NCI-H1694 treated with DMSO at 0.1 percent for 48 hours (cell line): ENCODE data around the gene PIAS1.
"Not testable (repeated sequence)": the region's sequence is repeated elsewhere in the genome, so short reads cannot be mapped to it uniquely, and the experiment has no call there.

ENCODE experiments used
- DNase-seq: peaks from one replicate; lab custom pipeline; 2025; lab: John Stamatoyannopoulos, UW

PIAS1 gene

DNA sequence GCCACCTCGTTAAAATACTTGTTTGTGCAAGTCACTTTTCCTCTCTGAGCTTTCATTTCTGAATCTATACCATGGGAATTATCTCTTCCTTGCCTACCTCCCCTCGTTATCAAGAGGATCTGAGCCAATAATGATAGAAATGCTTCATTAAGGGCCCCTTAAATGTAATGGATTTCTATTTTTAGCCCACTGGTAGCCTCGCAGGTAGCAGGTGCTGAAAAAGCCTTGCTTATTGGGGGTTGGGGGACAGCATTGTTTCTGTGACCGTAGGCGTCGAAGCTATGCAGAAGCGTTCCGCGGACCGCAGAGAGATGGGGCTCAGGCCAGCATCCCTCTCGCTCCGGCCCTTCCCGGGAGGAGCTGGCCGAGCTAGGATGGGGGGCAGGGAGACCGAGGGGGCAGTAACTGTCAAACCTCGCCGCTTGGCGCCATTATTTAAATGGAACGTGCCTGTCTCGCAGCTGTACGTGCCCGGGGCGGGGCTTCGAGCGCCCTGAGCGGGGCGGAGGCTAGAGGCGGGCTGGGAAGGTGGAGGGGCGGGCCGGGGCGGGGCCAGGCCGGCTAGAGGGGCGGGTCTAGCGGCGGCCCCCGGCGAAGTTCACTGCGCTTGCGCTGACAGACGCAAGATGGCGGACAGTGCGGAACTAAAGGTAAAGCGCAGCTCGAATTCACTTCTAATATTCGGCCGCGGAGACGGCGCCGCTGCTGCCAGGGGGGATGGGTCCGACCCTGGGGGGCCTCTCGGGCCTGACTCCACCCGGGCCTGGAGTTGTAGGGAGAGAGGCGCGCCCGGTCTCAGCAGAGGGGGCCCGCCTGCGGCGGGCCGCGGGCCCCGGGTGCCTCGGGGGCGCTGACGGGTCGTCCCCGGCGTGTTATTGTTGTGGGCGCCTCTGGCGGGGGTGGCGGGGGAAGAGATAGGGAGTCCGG is at the start of gene PIAS1:
PIAS1 (plus strand) TSS at position 615 of the 927 bp plus-strand sequence; CDS start at position 627, 12 bp downstream.
- DNase-seq, result peak; percentile 84

DNA sequence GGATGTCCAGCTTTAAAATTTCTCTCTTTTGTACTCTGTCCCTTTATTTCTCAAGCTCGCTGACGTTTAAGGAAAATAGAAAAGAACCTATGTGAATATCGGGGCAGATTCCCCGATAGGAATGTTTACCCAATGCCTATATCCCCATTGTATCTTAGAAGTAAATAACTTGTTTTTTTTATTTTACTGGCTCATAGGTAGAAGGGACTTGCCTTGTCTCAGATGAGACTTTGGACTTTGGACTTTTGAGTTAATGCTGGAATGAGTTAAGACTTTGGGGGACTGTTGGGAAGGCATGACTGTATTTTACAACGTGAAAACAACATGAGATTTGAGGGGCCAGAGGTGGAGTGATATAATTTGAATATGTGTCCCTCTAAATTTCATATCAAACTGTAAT is 46.5 kb upstream of the PIAS1 start:
- DNase-seq, result not testable (repeated sequence)

DNA sequence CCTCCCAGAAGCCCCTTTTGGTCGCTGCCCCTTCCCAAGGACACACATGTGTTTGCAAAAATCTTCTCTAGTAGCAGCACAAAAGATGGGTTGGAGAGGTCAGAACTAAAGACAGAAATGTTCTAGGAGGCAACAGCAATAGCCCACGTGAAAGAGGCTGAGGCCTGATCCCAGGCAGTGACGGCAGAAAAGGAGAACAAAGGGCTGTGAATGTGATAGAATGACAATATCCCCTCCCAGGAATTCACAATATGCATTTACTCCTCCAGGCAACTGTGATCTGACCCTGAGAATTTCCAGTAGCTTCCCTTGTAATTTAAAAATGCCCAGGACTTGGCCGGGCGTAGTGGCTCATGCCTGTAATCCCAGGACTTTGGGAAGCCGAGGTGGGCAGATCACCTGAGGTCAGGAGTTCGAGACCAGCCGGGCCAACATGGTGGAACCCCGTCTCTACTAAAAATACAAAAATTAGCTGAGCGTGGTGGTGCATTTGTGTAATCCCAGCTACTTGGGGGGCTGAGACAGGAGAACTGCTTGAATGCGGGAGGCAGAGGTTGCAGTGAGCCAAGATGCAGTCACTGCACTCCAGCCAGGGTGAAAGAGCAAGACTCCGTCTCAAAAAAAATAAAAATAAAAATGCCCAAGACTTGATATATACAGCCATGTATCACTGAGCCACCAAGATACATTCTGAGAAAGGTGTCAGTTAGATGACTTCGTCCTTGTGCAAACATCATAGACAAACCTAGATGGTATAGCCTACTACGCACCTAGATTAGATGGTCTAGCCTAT is 43.6 kb upstream of the PIAS1 start:
- DNase-seq, result no peak

DNA sequence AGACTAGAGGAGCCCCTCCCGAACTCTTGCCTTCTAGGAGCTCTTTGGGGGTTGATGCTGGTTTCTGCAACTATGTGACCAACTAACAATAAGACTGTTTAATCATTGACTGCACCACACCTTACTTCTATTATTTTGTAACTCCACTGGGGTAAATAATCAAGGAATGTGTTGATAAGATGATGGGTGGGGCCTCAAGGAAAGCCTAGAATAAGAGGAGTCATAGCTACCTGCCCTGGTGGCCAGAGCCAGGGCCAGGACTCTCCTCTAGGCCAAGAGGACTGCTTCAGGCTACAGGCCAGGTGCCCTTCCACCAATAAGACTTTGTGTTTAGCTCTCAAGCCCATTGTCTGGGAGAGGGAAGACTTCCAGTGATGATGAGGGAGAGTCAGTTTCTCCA is 41.2 kb upstream of the PIAS1 start:
- DNase-seq, result no peak

DNA sequence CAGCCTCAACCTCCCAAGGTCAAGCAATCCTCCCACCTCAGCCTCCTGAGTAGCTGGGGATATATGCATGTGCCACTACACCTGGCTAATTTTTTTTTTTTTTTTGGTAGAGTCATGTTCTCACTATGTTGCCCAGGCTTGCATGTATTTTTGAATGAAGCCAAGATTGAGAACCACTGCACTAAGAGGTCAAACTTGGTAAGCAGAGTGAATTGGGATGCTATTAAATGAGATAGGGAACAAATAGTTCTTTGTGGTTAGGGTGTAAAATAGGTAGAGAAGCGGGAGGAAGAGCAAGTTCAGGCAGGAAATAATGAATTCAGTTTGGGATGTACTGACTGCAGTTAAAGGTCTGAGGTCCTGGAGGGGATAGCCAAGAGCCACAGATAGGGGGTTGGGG is 39.9 kb upstream of the PIAS1 start:
- DNase-seq, result no peak

DNA sequence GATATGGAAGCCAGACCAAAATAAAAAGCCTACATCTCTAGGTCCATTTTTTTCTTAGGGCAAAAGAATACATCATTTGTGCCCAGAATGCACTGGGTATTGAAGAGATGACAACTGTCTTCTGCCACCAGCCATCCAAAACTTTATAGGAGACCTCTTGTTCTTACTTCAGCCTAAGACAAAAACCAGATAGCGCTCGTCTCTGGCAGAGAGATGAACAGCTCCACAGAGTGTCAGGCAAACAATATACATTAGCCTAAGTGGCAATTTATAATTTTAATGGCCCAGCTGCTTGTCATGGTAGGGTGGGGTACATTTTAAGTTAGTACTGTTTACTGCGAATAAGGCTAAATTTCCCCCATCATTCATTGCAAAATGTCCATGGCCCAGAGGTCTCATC is 38.9 kb upstream of the PIAS1 start:
- DNase-seq, result no peak

DNA sequence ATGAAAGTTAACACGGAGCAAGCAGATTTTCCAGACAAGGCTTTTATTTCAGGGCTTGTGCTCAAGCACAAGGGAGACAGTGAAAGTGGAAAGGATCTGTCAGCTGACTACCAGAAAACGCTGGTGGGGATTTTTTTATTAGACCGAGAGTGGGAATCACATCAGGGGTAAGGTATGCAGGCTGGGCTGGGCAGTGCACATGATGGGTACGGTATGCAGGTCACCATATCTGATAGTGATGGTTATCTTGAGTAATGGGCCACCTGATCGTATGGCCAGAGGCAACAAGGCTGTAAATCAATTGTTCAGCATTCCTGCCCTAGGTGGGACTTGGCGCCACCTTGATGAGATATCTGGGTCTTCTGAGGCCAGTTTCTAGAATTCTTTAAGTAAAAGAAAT is 36.9 kb upstream of the PIAS1 start:
- no peak for DNase-seq

DNA sequence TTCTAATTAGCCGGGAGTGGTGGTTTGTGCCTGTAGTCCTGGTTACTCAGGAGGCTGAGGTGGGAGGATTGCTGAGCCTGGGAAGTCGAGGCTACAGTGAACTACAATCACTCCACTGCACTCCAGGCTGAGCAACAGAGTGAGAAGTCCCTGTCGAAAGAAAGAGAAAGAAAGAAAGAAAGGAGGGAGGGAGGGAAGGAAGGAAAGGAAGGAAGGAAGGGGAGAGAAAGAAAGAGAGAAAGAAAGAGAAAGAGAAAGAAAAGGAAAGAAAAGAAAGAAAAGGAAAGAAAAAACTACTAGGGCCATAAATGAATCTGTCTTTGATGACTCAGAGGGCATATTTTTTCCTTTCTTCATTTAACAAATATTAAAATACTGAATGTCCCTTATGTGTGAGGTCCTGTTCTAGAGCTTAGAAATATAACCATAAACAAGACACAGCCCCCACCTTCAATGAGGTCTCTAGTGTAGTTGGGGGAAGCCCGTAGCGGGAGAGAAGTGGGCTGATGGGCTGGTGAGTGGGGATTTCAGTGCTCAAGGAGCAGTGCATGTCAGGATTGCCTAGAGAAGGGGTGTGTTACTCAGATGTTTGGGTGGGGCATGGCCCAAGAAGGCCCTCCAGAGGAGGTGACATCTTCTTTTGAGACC is 35.2 kb upstream of the PIAS1 start:
- no peak for DNase-seq

DNA sequence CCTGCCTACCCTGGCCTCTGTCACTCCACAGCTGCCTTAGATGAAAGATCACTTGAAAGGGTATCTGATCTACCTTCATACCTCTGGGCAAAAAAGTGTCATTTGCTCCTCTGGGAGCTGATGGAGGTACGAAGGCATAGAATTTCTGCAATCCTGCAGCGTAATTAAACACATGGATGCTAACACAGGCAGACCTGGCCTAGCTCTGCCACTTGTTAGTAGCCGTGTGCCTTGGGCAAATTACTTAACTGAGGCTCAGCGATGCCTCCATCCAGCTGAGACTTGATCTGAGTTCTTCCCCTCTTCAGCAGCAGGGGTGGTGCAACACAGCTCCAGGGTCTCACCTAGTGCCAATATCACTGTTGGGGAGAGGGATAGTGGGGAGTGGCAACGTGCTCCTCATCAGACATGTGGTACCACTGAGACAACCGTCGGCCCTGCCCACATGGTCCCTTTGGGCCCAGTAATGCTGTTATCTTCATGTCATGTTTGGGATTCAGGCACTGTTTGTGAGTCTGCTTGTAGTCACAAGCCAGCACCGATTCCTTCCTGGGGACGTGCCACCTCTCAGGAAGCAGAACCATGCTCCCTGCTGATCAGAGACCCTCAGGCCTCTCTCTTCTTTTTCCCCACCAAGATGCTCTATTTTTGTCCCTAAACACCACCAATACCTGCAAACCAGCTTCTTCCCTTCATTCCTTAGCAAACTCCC is 34.1 kb upstream of the PIAS1 start:
- DNase-seq, result no peak

DNA sequence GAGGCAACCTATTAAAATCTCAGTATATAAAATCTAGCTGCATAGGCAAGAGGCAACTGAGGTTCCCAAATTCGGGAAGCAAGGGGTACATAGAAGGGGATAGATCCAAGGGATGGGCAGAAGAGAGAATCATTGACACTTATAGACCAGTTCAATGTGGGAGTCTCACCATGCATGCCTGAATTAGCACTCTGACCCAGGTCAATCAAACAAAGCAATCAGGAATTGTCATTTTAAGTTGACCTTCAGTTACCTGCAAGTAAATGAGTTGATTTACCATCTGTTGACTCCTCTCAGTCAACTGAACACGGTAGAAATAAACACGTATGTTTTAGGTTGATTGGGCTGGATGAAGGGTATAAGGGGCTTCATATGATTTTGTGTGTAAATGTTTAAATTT is 33.4 kb upstream of the PIAS1 start:
- DNase-seq, result no peak

DNA sequence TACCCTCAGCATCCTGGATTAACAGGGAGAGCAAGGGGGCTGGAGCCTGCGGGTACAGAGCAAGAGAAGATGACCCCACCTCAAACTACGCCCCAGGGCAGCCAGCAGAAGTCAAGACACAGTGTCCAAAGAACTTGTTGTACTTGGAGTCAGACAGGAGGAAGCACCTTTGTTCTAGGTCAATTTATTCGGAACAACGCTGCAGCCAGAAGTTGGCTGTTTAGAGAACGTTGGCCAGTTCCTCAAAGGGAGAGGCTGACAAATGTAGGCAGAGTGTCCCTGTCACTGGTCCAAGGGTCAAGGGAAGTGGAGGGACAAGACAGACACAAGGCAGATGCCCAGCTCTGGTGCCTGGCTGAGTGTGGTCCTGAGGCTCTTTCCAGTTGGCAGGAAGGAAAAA is 32.1 kb upstream of the PIAS1 start:
- no peak for DNase-seq

DNA sequence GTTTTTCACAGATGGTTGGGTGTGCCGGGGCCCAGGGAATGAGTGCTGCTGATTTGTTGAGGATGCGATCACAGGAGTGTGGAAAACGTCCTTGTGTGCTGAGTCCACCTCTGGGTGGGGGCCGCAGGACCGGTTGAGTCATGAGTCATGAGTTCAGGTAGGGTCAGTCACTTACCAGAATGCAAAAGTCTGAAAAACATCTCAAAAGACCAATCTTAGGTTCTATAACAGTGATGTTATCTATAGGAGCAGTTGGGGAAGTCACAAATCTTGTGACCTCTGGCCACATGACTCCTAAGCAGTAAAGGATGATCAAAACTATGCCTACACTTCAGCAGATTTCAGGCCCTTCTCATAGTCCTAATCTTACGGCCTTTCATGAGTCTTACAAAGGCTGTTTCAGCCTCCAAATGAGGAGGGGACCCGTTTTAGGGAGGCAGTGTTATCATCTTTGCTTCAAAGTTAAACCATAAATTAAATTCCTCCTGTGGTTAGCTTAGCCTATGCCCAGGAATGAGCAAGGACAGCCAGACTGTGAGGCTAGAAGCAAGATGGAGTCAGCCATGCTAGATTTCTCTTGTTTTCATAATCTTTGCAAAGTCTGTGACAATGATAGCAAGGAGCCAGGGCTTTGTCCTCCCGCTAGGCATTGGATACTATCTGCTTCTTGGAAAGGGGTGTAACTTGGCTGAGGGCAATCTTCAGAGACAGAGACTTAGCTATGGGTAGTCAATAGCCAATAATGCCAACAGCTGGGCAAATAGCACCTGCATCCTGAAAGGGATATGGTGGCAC is 30.6 kb upstream of the PIAS1 start:
- no peak for DNase-seq

DNA sequence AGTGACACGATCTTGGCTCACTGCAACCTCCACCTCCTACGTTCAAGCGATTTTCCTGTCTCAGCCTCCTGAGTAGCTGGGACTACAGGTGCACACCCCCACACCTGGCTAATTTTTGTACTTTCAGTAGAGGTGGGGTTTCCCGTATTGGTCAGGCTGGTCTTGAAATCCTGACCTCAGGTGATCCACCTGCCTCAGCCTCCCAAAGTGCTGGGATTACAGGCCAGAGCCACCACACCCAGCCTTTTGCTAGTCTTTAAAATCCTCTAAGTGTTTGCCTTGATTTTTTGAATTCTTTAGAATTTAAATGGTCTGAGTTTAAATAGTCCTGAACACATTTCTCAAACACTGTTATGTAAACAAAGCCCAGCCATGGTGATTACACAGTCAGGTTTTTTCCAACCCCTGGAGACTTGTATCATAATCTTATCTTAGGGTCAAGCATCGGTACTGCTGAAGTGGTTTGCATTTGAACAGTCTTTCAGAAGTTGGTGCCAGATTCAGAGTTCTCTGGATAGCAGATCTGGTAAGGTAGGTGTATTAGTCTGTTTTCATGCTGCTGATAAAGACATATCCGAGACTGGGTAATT is 28.2 kb upstream of the PIAS1 start:
- DNase-seq, result no peak

DNA sequence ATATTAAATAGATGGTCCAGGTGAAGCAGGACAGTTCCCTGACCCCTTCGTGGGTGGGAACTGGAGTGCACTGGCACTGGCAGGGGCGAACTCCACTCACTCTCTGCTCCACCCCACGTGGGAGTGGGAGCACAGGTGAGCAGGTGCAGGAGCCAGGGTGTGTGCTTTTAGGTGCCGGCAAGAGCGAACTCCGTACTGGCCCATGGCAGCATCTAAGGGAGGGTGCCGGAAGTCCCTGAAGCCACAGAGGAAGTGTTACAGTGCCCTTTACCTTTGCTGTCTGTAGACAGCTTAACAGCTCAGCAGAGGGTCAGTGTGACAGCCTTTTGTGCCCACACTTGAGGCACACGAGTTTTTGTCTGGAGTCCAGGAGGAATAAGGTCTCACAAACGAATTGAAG is 26.7 kb upstream of the PIAS1 start:
- no peak for DNase-seq

DNA sequence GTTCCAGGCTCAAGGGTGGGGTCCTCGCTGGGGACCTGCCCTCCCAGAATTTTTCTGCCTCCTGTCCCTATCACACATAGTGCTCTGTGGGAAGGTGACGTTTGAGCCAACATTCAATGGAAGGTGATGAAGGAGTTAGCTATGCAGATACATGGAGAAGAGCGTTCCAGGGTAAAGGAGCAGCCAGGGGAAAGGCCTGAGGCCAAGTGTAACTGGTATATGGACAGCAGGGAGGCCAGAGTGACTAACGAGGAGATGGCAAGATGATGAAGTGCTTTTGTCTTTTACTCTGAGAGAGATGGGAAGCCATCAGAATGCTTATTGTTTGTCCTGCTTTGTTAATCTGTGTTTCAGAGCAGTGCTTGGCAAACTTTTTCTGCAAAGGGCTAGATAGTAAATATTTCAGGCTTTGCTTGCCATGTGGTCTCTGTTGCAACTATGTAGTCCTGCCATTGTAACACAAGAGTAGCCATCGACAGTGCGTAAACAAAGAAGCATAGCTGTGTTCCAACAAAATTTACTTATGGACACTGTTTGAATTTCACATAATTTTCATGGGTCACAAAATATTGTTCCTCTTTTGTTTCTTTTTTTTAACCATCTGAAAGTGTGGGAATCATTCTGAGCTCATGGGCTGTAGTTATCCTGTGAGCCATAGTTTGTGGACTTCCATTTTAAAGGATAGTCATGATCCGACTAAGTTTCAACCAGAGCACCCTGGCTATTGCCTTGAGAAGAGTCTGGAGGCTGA is 25.8 kb upstream of the PIAS1 start:
- DNase-seq, result no peak

DNA sequence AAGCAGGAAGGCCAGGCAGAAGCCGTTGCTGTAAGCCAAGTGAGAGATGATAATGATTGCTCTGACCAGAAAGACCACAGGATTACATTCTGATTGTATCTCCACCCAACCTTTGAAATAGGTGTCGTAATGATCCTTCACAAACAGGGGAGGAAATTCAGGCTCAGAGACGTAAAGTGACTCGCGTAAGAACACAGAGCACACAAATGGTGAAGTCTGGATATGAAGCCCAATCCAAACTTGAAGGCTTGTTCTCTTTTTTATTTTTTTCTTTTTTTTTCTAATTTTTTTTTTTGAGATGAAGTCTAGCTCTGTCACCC is 25.3 kb upstream of the PIAS1 start:
- no peak for DNase-seq

DNA sequence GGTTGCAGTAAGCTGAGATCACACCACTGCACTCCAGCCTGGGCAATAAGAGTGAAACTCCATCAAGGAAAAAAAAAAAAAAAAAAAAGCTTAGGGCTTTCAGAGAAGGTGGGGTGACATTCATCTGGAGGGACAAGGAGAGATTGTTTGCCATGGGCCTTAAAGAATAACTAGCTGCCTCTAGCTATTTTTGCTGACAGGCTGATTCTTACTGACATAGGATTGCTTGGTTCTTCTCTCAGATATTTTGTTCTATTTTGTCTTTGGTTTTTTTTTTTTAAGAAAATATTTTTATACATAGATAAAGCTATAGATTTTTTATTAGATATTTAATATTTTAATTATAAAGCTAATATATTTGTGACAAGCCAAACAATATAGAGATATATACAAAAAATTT is 24.2 kb upstream of the PIAS1 start:
- DNase-seq, result no peak

DNA sequence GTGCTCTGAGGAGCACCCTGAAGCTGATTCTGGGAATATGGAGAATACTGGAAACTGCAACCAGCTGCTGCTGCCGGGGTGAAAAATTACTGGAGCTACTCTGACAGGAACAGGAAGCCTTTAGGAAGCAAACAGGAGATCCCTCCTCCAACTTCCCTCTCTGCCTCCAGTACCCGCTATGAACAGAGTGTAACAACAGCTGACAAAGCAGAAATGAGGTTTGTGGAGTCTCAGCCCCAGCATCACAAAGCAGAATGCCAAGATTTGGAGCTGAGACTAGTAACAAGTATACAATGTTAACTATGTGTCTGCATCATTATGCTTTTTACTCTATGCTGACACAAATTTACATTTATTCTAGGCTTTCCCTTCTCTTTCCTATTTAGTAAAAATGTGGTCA is 22.7 kb upstream of the PIAS1 start:
- DNase-seq, result no peak

DNA sequence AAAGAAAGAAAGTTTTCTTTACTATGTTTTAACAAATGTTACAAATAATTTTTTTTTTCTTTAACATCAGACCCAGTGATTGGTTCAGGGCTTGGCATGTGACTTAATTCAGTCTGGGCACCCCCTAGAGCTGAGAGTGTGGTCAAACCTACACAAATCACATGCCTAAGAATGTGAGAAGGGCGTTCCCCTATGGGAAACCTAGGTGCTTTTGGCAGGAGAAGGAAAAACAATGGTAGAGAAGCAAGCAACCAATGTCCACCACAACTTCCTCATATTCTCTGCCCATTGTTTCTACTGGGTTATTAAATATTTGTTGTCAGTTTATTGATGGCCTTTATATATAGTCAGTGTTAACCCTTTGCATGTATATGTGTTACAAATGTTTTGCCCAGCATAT is 21.4 kb upstream of the PIAS1 start:
- DNase-seq, result no peak

DNA sequence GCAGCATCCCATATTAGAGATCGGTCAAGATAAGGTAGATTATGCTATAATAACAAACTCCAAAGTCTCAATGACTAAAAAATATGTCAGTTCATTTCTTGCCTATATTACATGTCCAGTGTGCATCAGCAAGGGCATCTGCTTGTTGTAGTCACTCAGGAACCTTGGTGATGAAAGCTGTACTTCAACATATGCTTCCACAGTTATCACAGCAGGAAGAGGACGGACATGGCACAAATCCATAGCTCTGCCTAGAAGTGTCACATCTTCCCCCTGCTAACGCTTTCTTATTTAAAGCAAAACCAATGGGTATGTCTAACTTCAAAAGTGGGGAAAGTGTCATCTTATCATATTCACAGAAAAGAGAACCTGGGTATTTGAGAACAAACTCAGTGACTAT is 20.0 kb upstream of the PIAS1 start:
- no peak for DNase-seq
